NB4 (cell line): ENCODE data around the gene COL17A1.

ENCODE experiments used
- MAX ChIP-seq: IDR thresholded peaks from 2 replicates; pipeline ENCODE4 v1.6.1; 2011; ENCODE audit warnings: low read depth, low read length
- POLR2A ChIP-seq: IDR thresholded peaks from 2 replicates; pipeline ENCODE4 v1.6.1; 2011; ENCODE audit warnings: mild to moderate bottlenecking; ENCODE audit not compliant: insufficient read length; ENCODE audit errors: extremely low read depth
- TF ChIP-seq, protein P1 (sequence below): IDR thresholded peaks from one replicate; pipeline ENCODE4 v1.5.1; 2012; ENCODE audit warnings: low read depth, low read length

DNA sequence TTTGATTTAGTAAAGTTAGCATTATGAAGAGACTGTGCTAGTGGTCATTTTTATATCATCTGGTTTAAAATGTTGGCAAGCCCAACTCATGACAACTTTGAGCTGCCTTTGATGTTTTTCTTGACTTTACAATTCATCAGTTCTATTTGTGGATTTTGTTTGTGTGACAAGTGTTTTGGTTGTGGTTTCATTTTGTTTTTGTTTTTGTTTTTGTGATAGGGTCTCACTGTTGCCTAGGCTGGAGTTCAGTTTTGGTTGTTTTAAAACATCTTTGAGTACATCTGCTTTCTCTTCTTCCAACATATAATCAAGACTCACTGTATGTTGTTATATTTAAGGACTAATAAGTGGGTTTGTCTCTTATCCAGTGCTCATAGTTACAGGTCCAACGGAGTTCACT lies 18.7 kb upstream of the COL17A1 start:
- TF ChIP-seq, protein P1, sequence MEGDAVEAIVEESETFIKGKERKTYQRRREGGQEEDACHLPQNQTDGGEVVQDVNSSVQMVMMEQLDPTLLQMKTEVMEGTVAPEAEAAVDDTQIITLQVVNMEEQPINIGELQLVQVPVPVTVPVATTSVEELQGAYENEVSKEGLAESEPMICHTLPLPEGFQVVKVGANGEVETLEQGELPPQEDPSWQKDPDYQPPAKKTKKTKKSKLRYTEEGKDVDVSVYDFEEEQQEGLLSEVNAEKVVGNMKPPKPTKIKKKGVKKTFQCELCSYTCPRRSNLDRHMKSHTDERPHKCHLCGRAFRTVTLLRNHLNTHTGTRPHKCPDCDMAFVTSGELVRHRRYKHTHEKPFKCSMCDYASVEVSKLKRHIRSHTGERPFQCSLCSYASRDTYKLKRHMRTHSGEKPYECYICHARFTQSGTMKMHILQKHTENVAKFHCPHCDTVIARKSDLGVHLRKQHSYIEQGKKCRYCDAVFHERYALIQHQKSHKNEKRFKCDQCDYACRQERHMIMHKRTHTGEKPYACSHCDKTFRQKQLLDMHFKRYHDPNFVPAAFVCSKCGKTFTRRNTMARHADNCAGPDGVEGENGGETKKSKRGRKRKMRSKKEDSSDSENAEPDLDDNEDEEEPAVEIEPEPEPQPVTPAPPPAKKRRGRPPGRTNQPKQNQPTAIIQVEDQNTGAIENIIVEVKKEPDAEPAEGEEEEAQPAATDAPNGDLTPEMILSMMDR, result no peak
- TF ChIP-seq POLR2A (no peak), MAX (no peak)
